GM12878 (cell line): Measurements from ENCODE around the gene COL4A2.

Source experiments
- CEBPB ChIP-seq, 2 experiments: fragments of 150-350 bp in 1 of 2; IDR thresholded peaks; 2 replicates each; pipeline ENCODE4 v1.6.1; 2012 to 2014; ENCODE audit warnings: low read depth in 2 of 2, low read length in 2 of 2, borderline replicate concordance in 1 of 2, inconsistent platforms in 1 of 2
- CREM ChIP-seq: IDR thresholded peaks from 2 replicates; pipeline ENCODE4 v1.6.1; 2014; ENCODE audit warnings: antibody characterized with exemption, low read depth
- CTCF ChIP-seq, 3 experiments: IDR thresholded peaks in 2 of 3; conservative IDR thresholded peaks in 1 of 3; 2 replicates each; pipeline ENCODE4 v1.5.1; 2011; ENCODE audit warnings: low read depth in 3 of 3, low read length in 3 of 3, mild to moderate bottlenecking in 3 of 3, control low read depth in 2 of 3, moderate library complexity in 2 of 3, inconsistent platforms in 1 of 3, mixed read lengths in 1 of 3; ENCODE audit not compliant: control insufficient read depth in 2 of 3, insufficient read depth in 1 of 3; ENCODE audit errors: extremely low read depth in 1 of 3
- EZH2 ChIP-seq: IDR thresholded peaks from 2 replicates; pipeline ENCODE4 v1.6.1; 2012; ENCODE audit warnings: low read depth, mild to moderate bottlenecking, control low read depth, inconsistent platforms, low read length, borderline replicate concordance; ENCODE audit not compliant: control insufficient read depth
- GATAD2B ChIP-seq: fragments of 450-650 bp; conservative IDR thresholded peaks from 2 replicates; pipeline ENCODE4 v1.6.1; 2017; ENCODE audit warnings: low read depth, mild to moderate bottlenecking, moderate library complexity
- NFIC ChIP-seq: IDR thresholded peaks from 2 replicates; pipeline ENCODE4 v1.6.1; 2012; ENCODE audit warnings: low read depth, mild to moderate bottlenecking, inconsistent platforms, low read length, moderate library complexity
- TAF1 ChIP-seq: IDR thresholded peaks from 2 replicates; pipeline ENCODE4 v1.6.1; 2011; ENCODE audit warnings: mild to moderate bottlenecking, low read depth, low read length, borderline replicate concordance
- TCF3 ChIP-seq: IDR thresholded peaks from 2 replicates; pipeline ENCODE4 v1.6.1; 2012; ENCODE audit warnings: low read depth, mild to moderate bottlenecking, low read length, borderline replicate concordance; ENCODE audit not compliant: insufficient read depth

- TF ChIP-seq NFIC (no peak), CEBPB (IDR thresholded peaks at IDR 0.05; ENCODE audit: borderline replicate concordance in 1 of 2, low read depth in 2 of 2, low read length in 2 of 2) (no peak), GATAD2B (no peak), EZH2 (no peak), CTCF (IDR thresholded peaks at IDR 0.05 in 2 of 3, conservative IDR thresholded peaks at IDR 0.05 in 1 of 3; ENCODE audit: control insufficient read depth in 2 of 3, extremely low read depth in 1 of 3, insufficient read depth in 1 of 3, low read depth in 3 of 3, low read length in 3 of 3) (no peak), TAF1 (no peak), TCF3 (no peak), CREM (no peak)
These were observed 59.6 kb downstream of the COL4A2 start for GRCh38 chr13:110366733-110367132.
